Esophagus squamous epithelium (tissue), 4 donors: Measurements from ENCODE around the gene PLD2.

Source experiments
- CTCF ChIP-seq, 6 experiments: fragments of 450-650 bp in 4 of 6; fragments of 200-600 bp in 2 of 6; sonication (generic) in 2 of 6; IDR thresholded peaks; one replicate each; pipeline ENCODE4 v1.5.1; 2016 to 2019; ENCODE audit warnings: antibody characterized with exemption in 6 of 6, mild to moderate bottlenecking in 4 of 6, moderate library complexity in 4 of 6
- POLR2A ChIP-seq, 4 donors: fragments of 450-650 bp; IDR thresholded peaks; one replicate each; pipeline ENCODE4 v1.6.1; 2017; ENCODE audit warnings: antibody characterized with exemption in 4 of 4, mild to moderate bottlenecking in 4 of 4, moderate library complexity in 3 of 4

- no peak for TF ChIP-seq POLR2A (IDR thresholded peaks at IDR 0.05)
- no peak for TF ChIP-seq CTCF (IDR thresholded peaks at IDR 0.05)
These were observed 56.4 kb downstream of the PLD2 start for GRCh38 chr17:4863321-4863720.
